A549 (cell line): ENCODE measurements around the gene VWA8.

Experiments used
- CBX8 ChIP-seq: fragments of 200-600 bp; sonication (generic); IDR thresholded peaks from 2 replicates; pipeline ENCODE4 v1.6.1; 2016
- POLR2A ChIP-seq: IDR thresholded peaks from 2 replicates; pipeline ENCODE4 v1.6.1; 2012; ENCODE audit warnings: mild to moderate bottlenecking, low read length
- SMC3 ChIP-seq: fragments of >200 bp; sonication (Bioruptor Twin); formaldehyde crosslinking; IDR thresholded peaks from 3 replicates; pipeline ENCODE4 v1.6.1; 2018; ENCODE audit warnings: inconsistent platforms
- SREBF2 ChIP-seq: fragments of 450-650 bp; IDR thresholded peaks from 2 replicates; pipeline ENCODE4 v1.6.1; 2014; ENCODE audit warnings: mild to moderate bottlenecking, moderate library complexity
- TF ChIP-seq, protein P1 (sequence below): fragments of >200 bp; sonication (Bioruptor Twin); formaldehyde crosslinking; IDR thresholded peaks from 3 replicates; pipeline ENCODE4 v1.5.1; 2016

DNA sequence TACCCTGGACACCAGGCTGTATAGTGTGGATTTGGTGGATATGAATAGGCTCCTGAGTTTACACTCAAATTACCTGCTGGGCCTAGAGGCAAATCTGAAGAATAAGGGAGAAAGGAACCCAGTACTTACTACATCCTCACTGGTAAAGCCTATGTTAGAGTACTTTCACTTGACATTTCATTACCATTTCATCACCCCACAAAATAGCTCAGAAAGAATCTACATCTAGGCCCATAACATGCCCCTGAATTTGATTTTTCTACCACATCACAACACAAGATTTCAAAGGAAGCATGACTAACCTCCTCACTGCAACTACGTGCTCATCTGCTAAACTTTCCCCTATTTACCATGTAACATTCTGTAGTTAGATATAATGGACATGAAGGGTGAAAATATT, 43.3 kb downstream of the VWA8 start:
- TF ChIP-seq CBX8, result no peak
- TF ChIP-seq SREBF2, result no peak
- TF ChIP-seq, protein P1, sequence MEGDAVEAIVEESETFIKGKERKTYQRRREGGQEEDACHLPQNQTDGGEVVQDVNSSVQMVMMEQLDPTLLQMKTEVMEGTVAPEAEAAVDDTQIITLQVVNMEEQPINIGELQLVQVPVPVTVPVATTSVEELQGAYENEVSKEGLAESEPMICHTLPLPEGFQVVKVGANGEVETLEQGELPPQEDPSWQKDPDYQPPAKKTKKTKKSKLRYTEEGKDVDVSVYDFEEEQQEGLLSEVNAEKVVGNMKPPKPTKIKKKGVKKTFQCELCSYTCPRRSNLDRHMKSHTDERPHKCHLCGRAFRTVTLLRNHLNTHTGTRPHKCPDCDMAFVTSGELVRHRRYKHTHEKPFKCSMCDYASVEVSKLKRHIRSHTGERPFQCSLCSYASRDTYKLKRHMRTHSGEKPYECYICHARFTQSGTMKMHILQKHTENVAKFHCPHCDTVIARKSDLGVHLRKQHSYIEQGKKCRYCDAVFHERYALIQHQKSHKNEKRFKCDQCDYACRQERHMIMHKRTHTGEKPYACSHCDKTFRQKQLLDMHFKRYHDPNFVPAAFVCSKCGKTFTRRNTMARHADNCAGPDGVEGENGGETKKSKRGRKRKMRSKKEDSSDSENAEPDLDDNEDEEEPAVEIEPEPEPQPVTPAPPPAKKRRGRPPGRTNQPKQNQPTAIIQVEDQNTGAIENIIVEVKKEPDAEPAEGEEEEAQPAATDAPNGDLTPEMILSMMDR, result no peak
- TF ChIP-seq SMC3, result no peak
- no peak for TF ChIP-seq POLR2A
